IPS DF 4.7 (cell line): ENCODE results near the gene GDF15.

Experiments
- DNase-seq: peaks from one replicate; pipeline ENCODE4 v3.0.0-alpha.2; 2013; ENCODE audit warnings: low spot score; ENCODE audit errors: extremely low read depth

Gene GDF15

GRCh38 chr19:18418483-18419194 is 32.7 kb downstream of the GDF15 start:
- DNase-seq = no peak

GRCh38 chr19:18419195-18419698 is 33.3 kb downstream of the GDF15 start, which contains the start of gene SSBP4:
SSBP4 (plus strand) TSS chr19:18419398; CDS start chr19:18419649, 251 bp downstream.
- no peak for DNase-seq

GRCh38 chr19:18419699-18420460 is 33.9 kb downstream of the GDF15 start:
- DNase-seq = no peak

- DNase-seq = no peak
Measured at GRCh38 chr19:18420930-18421329, 35.0 kb downstream of the GDF15 start.

GRCh38 chr19:18421371-18421959 is 35.5 kb downstream of the GDF15 start:
- DNase-seq = no peak

GRCh38 chr19:18422530-18423191 is 36.7 kb downstream of the GDF15 start:
- DNase-seq = no peak

GRCh38 chr19:18423258-18424020 is 37.5 kb downstream of the GDF15 start:
- no peak for DNase-seq

- DNase-seq = no peak
Measured at GRCh38 chr19:18424122-18424889, 38.3 kb downstream of the GDF15 start.

- no peak for DNase-seq
Measured at GRCh38 chr19:18424890-18425514, 39.0 kb downstream of the GDF15 start.

- no peak for DNase-seq
Measured at GRCh38 chr19:18425515-18426415, 39.8 kb downstream of the GDF15 start.

- no peak for DNase-seq
Measured at GRCh38 chr19:18426416-18426767, 40.4 kb downstream of the GDF15 start.

- DNase-seq = no peak
Measured at GRCh38 chr19:18427080-18427742, 41.3 kb downstream of the GDF15 start.

- DNase-seq = no peak
Measured at GRCh38 chr19:18427743-18428113, 41.8 kb downstream of the GDF15 start.

GRCh38 chr19:18428173-18428786 is 42.3 kb downstream of the GDF15 start:
- DNase-seq = no peak

- no peak for DNase-seq
Measured at GRCh38 chr19:18428787-18429674, 43.1 kb downstream of the GDF15 start.

GRCh38 chr19:18429717-18430416 is 43.9 kb downstream of the GDF15 start:
- no peak for DNase-seq
